K562 (cell line): ENCODE measurements around the gene PCDHGA5. TPM values are rescaled to one million over a fixed set of nuclear protein-coding genes. Genes with fewer than 3 reads are reported as not detected.
A peak's percentile ranks its signal among the peaks of the same experiment; 100 is the strongest.

Source experiments
- ATAC-seq: fragments of 200-7000 bp; cut with Tn5 transposase; 3 replicates; pipeline ENCODE4 v1.9.1; 2020; ENCODE audit warnings: moderate library complexity
- BruUV-seq: library from RNA; stranded (reverse); fragments of 400-500 nt; replicated peaks from 2 replicates; lab custom pipeline; 2021; lab: Mats Ljungman, UMichigan
- CTCF ChIA-PET: fragments of 300-600 bp; formaldehyde crosslinking; extraction: SDS; loops from one replicate; lab custom pipeline; 2021; ENCODE audit warnings: low intra/inter-chr PET ratio; lab: Yijun Ruan, JAX
- POLR2A ChIA-PET: fragments of 300-600, 350-650 bp; sonication (Branson Sonifier 250); formaldehyde crosslinking; extraction: SDS; loops from one replicate; lab custom pipeline; 2021; ENCODE audit warnings: antibody characterized with exemption, inconsistent platforms; lab: Yijun Ruan, JAX
- DNase-seq, 4 experiments: peaks; one replicate each; pipeline versions ENCODE4 v3.0.0 to v3.0.0-alpha.2; 2011 to 2018; ENCODE audit warnings: low spot score in 3 of 4, mixed read lengths in 3 of 4; ENCODE audit errors: extremely low read depth in 1 of 4
- FAIRE-seq: peaks from 2 replicates; lab custom pipeline; 2011; peaks lifted over from hg19 to GRCh38; lab: Jason Lieb, UNC
- H2AFZ ChIP-seq: 2 replicates; pipeline ENCODE4 v1.6.0; 2011; ENCODE audit warnings: low read depth, low read length, control low read depth, inconsistent platforms
- H3K27ac ChIP-seq: fragments of 200-600 bp; 3 replicates; pipeline ENCODE4 v1.8.0; 2011; ENCODE audit warnings: low read depth, mild to moderate bottlenecking, control low read depth, inconsistent platforms, low read length, moderate library complexity, mixed read lengths; ENCODE audit errors: extremely low read depth
- H3K27me3 ChIP-seq, 2 experiments: fragments of 300-600 bp in 1 of 2; 2 replicates in 1 of 2; 3 replicates in 1 of 2; pipeline versions ENCODE4 v1.6.0 to v1.8.0; 2011; ENCODE audit warnings: inconsistent platforms in 2 of 2, low read length in 2 of 2, mild to moderate bottlenecking in 1 of 2, mixed read lengths in 1 of 2, moderate library complexity in 1 of 2; ENCODE audit not compliant: control insufficient read depth in 2 of 2, insufficient read depth in 2 of 2
- H3K36me3 ChIP-seq: fragments of 300-600 bp; 3 replicates; pipeline ENCODE4 v1.8.0; 2011; ENCODE audit warnings: mild to moderate bottlenecking, low read length, inconsistent platforms; ENCODE audit not compliant: control insufficient read depth, insufficient read depth
- H3K4me1 ChIP-seq, 2 experiments: fragments of 200-600 bp in 1 of 2; replicated peaks in 1 of 2; 2 replicates in 1 of 2; 3 replicates in 1 of 2; pipeline versions ENCODE4 v1.5.1 to v1.8.0; 2011; ENCODE audit warnings: inconsistent platforms in 2 of 2, low read length in 2 of 2, mild to moderate bottlenecking in 1 of 2, mixed read lengths in 1 of 2, moderate library complexity in 1 of 2; ENCODE audit not compliant: control insufficient read depth in 2 of 2, insufficient read depth in 2 of 2
- H3K4me2 ChIP-seq: 2 replicates; pipeline ENCODE4 v1.6.1; 2011; ENCODE audit warnings: low read length, control low read depth, inconsistent platforms, mixed read lengths; ENCODE audit not compliant: insufficient read depth
- H3K4me3 ChIP-seq: fragments of 200-600 bp; sonication (generic), shearing (Covaris generic); 2 replicates; pipeline ENCODE4 v1.5.1; 2016; ENCODE audit warnings: control low read depth, inconsistent platforms
- H3K79me2 ChIP-seq: fragments of 200-600 bp; 3 replicates; pipeline ENCODE4 v1.8.0; 2011; ENCODE audit warnings: low read length, inconsistent platforms; ENCODE audit not compliant: control insufficient read depth, insufficient read depth
- H3K9ac ChIP-seq, 2 experiments: 2 replicates each; pipeline versions ENCODE4 v1.6.0 to v1.6.1; 2011; ENCODE audit warnings: low read depth in 2 of 2, low read length in 2 of 2, control low read depth in 1 of 2, inconsistent platforms in 1 of 2, mild to moderate bottlenecking in 1 of 2, mixed read lengths in 1 of 2; ENCODE audit not compliant: insufficient read depth in 1 of 2
- H3K9me1 ChIP-seq: one replicate; pipeline ENCODE4 v1.6.0; 2011; ENCODE audit warnings: inconsistent platforms, mild to moderate bottlenecking, low read length, moderate library complexity; ENCODE audit not compliant: control insufficient read depth, insufficient read depth
- H3K9me3 ChIP-seq: replicated peaks from 2 replicates; pipeline ENCODE4 v1.5.1; 2011; ENCODE audit warnings: low read depth, low read length, inconsistent platforms; ENCODE audit not compliant: control insufficient read depth, insufficient read depth
- H4K20me1 ChIP-seq: replicated peaks from 2 replicates; pipeline ENCODE4 v1.6.1; 2011; ENCODE audit warnings: low read length, inconsistent platforms, mixed read lengths; ENCODE audit not compliant: control insufficient read depth, insufficient read depth
- RCOR1 ChIP-seq, 2 experiments: IDR thresholded peaks; 2 replicates each; pipeline ENCODE4 v1.6.1; 2012; ENCODE audit warnings: low read depth in 2 of 2, low read length in 2 of 2, borderline replicate concordance in 1 of 2, improper control_type of control experiment in 1 of 2
- SMARCC2 ChIP-seq: fragments of 450-650 bp; IDR thresholded peaks from 2 replicates; pipeline ENCODE4 v1.6.1; 2017; ENCODE audit warnings: antibody characterized with exemption, moderate library complexity, mild to moderate bottlenecking, low read depth
- SMC3 ChIP-seq: conservative IDR thresholded peaks from 2 replicates; pipeline ENCODE4 v1.6.1; 2011; ENCODE audit warnings: low read depth, low read length, improper control_type of control experiment; ENCODE audit not compliant: insufficient read depth
- ZFP1 ChIP-seq: fragments of 450-650 bp; formaldehyde crosslinking; IDR thresholded peaks from 2 replicates; pipeline ENCODE4 v1.4.0; 2020; ENCODE audit warnings: mild to moderate bottlenecking, mixed read lengths
- ZNF174 ChIP-seq: fragments of 250-450 bp; sonication (Bioruptor Pico); IDR thresholded peaks from 2 replicates; pipeline ENCODE4 v1.4.0; 2020; ENCODE audit warnings: mild to moderate bottlenecking
- ZSCAN29 ChIP-seq: fragments of 450-650 bp; IDR thresholded peaks from 2 replicates; pipeline ENCODE4 v1.6.1; 2017
- WGBS: fragments of 100-300 bp; shearing (Covaris generic); methylation state at CpG from one replicate; pipeline ENCODE4 v1.1.6; 2016; ENCODE audit warnings: low coverage, mixed read lengths; ENCODE audit not compliant: insufficient coverage; ENCODE audit errors: missing lambda C conversion rate; 5-methylcytosine and 5-hydroxymethylcytosine counted together
- in situ Hi-C: fragments of 300-500 bp; cut with MboI; formaldehyde crosslinking; loops from 4 replicates; pipeline ENCODE4 v1.15.0; 2018; ENCODE audit warnings: inconsistent platforms, mixed read lengths
- intact Hi-C: fragments of 100-400 bp; cut with micrococcal nuclease; formaldehyde crosslinking; loops from 2 replicates; pipeline ENCODE4 v1.14.2; 2022
- polyA plus RNA-seq, 8 experiments: library from polyadenylated mRNA; depleted of rRNA in 4 of 8; stranded (reverse) in 5 of 8; unstranded in 3 of 8; fragments of >200 nt; fragmentation: Nextera tagmentation in 2 of 8; fragmentation: Illumina TruSeq in 1 of 8; extraction: Ambion mirVana in 2 of 8; extraction: Trizol in 1 of 8; gene quantifications; 2 replicates each; pipeline versions ENCODE4 v1.2.1 to v1.2.3, GENCODE V29; 2011 to 2014; ENCODE audit warnings: inconsistent platforms in 1 of 8, missing spikeins in 1 of 8
- total RNA-seq, 7 experiments: library from RNA; depleted of rRNA in 6 of 7; stranded (reverse); fragments of >200 nt in 6 of 7; fragmentation: Illumina TruSeq in 2 of 7; extraction: Trizol in 2 of 7; gene quantifications; 2 replicates each; pipeline versions ENCODE4 v1.2.1 to v1.2.3, GENCODE V29; 2011 to 2021; ENCODE audit warnings: low replicate concordance in 1 of 7
- TF ChIP-seq, protein P1 (sequence below): fragments of 250-450 bp; sonication (Bioruptor Pico); IDR thresholded peaks from 2 replicates; pipeline ENCODE4 v1.5.0; 2021; ENCODE audit warnings: mild to moderate bottlenecking, borderline replicate concordance
- TF ChIP-seq, protein P2 (sequence below): sonication (generic); formaldehyde crosslinking; IDR thresholded peaks from 2 replicates; pipeline ENCODE4 v1.8.0; 2023; ENCODE audit warnings: missing genetic modification reagents, mild to moderate bottlenecking, borderline replicate concordance
- TF ChIP-seq, protein P3 (sequence below): fragments of 450-650 bp; IDR thresholded peaks from 2 replicates; pipeline ENCODE4 v1.6.1; 2017; ENCODE audit warnings: mild to moderate bottlenecking, moderate library complexity
- TF ChIP-seq, protein P4 (sequence below): IDR thresholded peaks from 2 replicates; pipeline ENCODE4 v1.6.1; 2011; ENCODE audit not compliant: insufficient read length; ENCODE audit errors: extremely low read depth

Gene PCDHGA5
- total and polyA plus RNA-seq, 9 of the 15 experiments (the other 6 are each of a cell fraction or from before 2014, with no cell fraction given), result 0.01 to 0.18 (median 0.12) TPM; not detected in 1

DNA sequence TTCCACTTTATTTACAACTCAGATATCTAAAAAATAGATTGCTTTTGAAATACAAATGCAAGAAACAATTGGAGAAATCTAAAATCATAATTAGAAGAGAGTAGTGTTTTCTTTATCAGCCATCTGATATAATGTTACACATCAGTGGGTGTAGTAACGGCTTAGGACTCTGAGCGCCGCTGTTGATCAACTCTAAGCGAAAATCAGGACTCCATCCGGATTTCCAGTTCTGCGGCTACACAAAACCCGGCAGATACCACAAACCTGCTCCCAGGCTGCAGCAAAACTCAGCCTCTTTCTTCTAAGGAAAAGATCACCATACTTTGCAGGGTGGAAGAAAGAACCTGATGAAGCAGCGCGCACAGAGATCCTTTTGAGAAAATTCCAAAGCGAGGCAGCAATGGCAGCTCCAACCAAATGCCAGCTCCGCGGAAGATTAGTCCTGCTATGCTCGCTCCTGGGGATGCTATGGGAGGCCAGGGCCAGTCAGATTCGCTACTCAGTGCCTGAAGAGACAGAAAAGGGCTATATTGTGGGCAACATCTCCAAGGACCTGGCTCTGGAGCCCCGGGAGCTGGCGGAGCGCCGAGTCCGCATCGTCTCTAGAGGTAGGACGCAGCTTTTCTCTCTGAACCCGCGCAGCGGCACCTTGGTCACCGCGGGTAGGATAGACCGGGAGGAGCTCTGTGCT is 38.7 kb downstream of the PCDHGA5 start, which contains the start of gene PCDHGA9:
Gene PCDHGA9, plus strand, starts transcription at position 226 of the 691 bp plus-strand sequence. Its CDS starts 175 bp downstream, at position 401.
- intact Hi-C loops (no loop called here), in situ Hi-C loops (no loop called here)
- Histone ChIP-seq H3K9me3 (peaks cover 2% of the 10 kb centered on the region; the same call in 1 of the 2 replicates), H3K4me2 (no peak within 1 kb of the TSS), H3K4me3 (no peak within 1 kb of the TSS), H3K9me1 (no peaks in the 10 kb centered on the region), H2AFZ (no peak within 1 kb of the TSS), H3K9ac (no peak within 1 kb of the TSS), H3K27ac (no peak within 1 kb of the TSS), H3K27me3 (peaks cover 3 to 30% of the 10 kb centered on the region in 2 experiments; a peak in 3 of 5 replicates), H3K36me3 (no peaks in the 10 kb centered on the region), H3K4me1 (peaks cover 0 to 9% of the 10 kb centered on the region in 2 experiments; a peak in 3 of 5 replicates), H4K20me1 (no peaks in the 10 kb centered on the region), H3K79me2 (no peaks in the 10 kb centered on the region)
- FAIRE-seq, result peak; percentile 68
- POLR2A ChIA-PET, result no interaction called here
- BruUV-seq, result no TSS peak
- CTCF ChIA-PET, result interaction anchor here (1.2 to 2.1 kb wide), 2 partner anchors 122 to 161 kb away, joined by 5 to 10 read pairs; no protein-coding TSS in a partner anchor
- peak; percentile 34 to 60 (median 38) for DNase-seq
- 11% methylated on average over 22 of the region's 27 CpGs for WGBS
- ATAC-seq, result peak; percentile 78
- TF ChIP-seq ZNF174 (no peak), ZSCAN29 (peak; percentile 72), SMC3 (0 out of 2 replicates have a peak, but pooled peaks have one; percentile 13), RCOR1 (IDR thresholded peaks at IDR 0.05; ENCODE audit: borderline replicate concordance in 1 of 2, low read depth in 2 of 2, low read length in 2 of 2) (no peak), ZFP1 (CRISPR knock-in tag) (no peak), SMARCC2 (no peak)
- TF ChIP-seq, protein P1, sequence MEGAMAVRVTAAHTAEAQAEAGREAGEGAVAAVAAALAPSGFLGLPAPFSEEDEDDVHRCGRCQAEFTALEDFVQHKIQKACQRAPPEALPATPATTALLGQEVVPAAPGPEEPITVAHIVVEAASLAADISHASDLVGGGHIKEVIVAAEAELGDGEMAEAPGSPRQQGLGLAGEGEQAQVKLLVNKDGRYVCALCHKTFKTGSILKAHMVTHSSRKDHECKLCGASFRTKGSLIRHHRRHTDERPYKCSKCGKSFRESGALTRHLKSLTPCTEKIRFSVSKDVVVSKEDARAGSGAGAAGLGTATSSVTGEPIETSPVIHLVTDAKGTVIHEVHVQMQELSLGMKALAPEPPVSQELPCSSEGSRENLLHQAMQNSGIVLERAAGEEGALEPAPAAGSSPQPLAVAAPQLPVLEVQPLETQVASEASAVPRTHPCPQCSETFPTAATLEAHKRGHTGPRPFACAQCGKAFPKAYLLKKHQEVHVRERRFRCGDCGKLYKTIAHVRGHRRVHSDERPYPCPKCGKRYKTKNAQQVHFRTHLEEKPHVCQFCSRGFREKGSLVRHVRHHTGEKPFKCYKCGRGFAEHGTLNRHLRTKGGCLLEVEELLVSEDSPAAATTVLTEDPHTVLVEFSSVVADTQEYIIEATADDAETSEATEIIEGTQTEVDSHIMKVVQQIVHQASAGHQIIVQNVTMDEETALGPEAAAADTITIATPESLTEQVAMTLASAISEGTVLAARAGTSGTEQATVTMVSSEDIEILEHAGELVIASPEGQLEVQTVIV (CRISPR knock-in tag), result no peak
- TF ChIP-seq, protein P2, sequence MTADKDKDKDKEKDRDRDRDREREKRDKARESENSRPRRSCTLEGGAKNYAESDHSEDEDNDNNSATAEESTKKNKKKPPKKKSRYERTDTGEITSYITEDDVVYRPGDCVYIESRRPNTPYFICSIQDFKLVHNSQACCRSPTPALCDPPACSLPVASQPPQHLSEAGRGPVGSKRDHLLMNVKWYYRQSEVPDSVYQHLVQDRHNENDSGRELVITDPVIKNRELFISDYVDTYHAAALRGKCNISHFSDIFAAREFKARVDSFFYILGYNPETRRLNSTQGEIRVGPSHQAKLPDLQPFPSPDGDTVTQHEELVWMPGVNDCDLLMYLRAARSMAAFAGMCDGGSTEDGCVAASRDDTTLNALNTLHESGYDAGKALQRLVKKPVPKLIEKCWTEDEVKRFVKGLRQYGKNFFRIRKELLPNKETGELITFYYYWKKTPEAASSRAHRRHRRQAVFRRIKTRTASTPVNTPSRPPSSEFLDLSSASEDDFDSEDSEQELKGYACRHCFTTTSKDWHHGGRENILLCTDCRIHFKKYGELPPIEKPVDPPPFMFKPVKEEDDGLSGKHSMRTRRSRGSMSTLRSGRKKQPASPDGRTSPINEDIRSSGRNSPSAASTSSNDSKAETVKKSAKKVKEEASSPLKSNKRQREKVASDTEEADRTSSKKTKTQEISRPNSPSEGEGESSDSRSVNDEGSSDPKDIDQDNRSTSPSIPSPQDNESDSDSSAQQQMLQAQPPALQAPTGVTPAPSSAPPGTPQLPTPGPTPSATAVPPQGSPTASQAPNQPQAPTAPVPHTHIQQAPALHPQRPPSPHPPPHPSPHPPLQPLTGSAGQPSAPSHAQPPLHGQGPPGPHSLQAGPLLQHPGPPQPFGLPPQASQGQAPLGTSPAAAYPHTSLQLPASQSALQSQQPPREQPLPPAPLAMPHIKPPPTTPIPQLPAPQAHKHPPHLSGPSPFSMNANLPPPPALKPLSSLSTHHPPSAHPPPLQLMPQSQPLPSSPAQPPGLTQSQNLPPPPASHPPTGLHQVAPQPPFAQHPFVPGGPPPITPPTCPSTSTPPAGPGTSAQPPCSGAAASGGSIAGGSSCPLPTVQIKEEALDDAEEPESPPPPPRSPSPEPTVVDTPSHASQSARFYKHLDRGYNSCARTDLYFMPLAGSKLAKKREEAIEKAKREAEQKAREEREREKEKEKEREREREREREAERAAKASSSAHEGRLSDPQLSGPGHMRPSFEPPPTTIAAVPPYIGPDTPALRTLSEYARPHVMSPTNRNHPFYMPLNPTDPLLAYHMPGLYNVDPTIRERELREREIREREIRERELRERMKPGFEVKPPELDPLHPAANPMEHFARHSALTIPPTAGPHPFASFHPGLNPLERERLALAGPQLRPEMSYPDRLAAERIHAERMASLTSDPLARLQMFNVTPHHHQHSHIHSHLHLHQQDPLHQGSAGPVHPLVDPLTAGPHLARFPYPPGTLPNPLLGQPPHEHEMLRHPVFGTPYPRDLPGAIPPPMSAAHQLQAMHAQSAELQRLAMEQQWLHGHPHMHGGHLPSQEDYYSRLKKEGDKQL (CRISPR knock-in tag), result no peak
- TF ChIP-seq, protein P3, sequence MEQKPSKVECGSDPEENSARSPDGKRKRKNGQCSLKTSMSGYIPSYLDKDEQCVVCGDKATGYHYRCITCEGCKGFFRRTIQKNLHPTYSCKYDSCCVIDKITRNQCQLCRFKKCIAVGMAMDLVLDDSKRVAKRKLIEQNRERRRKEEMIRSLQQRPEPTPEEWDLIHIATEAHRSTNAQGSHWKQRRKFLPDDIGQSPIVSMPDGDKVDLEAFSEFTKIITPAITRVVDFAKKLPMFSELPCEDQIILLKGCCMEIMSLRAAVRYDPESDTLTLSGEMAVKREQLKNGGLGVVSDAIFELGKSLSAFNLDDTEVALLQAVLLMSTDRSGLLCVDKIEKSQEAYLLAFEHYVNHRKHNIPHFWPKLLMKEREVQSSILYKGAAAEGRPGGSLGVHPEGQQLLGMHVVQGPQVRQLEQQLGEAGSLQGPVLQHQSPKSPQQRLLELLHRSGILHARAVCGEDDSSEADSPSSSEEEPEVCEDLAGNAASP, result no peak
- TF ChIP-seq, protein P4, sequence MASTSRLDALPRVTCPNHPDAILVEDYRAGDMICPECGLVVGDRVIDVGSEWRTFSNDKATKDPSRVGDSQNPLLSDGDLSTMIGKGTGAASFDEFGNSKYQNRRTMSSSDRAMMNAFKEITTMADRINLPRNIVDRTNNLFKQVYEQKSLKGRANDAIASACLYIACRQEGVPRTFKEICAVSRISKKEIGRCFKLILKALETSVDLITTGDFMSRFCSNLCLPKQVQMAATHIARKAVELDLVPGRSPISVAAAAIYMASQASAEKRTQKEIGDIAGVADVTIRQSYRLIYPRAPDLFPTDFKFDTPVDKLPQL, result no peak
